GM21390 (cell line): ENCODE measurements around the gene WDFY1.
"Not testable (repeated sequence)": the region's sequence is repeated elsewhere in the genome, so short reads cannot be mapped to it uniquely, and the experiment has no call there.

Experiments used
- ATAC-seq: cut with Tn5 transposase; IDR thresholded peaks from one replicate; pipeline ENCODE4 v1.9.1; 2021; ENCODE audit not compliant: unreplicated experiment

Gene WDFY1

DNA sequence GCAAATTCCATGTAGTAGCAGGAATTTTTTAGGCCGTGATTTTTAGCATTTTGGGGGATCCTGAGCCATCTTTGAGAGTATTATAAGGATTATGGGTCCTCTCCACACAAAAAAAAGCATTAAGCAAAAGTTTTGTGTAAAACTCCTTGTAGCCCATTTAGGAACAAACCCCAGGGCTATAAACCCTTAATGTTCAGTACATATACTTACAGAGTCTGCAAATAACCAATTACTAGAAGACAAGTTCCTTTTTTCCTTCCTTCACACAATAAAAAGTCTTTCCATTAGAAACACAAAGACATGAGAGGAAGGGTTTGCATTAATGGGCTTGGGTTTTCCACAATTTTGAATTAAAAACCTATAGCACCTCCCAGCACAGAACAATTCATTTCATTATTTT lies 44.6 kb downstream of the WDFY1 start:
- no peak for ATAC-seq

- ATAC-seq: no peak
These were observed 45.1 kb downstream of the WDFY1 start for GRCh38 chr2:223900066-223900465.

- no peak for ATAC-seq
These were observed 47.3 kb downstream of the WDFY1 start for GRCh38 chr2:223897669-223898330.

- peak; percentile 67 for ATAC-seq
These were observed 48.3 kb downstream of the WDFY1 start for GRCh38 chr2:223896833-223897311.

DNA sequence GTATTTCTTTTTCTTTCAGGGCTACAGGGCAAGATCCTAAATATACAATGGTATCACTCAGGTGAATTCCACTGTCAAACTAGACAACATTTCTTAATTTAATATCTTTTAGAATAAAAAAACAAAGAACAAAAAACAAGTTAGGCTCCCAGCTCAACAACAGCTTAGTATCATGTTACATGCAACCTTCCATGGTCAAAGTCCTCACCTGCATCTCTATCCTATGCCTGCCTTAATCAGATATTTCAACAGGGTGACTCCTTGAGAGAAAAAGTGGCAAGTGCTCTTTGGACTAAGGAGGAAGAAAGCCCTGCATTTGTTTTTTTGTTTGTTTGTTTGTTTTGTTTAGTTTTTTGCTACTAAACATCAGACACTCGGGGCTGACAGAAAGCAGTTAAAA lies 50.2 kb downstream of the WDFY1 start:
- ATAC-seq: no peak

DNA sequence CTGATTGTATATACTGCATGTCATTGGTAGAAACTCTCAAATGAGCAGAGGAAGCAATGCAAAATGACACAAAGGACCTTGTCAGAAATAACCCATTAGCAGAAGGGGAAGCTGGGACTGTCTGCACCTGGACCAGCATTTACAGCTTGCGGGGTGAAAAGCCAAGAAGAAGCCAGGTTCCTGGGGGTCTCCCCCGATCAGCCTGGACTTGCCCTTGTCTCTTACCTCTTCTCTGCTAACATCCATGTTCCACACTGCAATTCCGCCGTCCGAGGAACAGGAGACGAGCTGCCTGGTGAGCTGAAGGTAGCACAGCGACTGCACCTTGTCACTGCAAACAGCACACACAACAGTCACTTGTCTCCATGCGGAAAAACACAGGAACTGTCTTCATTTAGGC lies 51.1 kb downstream of the WDFY1 start:
- no peak for ATAC-seq

- ATAC-seq: no peak
These were observed 54.4 kb downstream of the WDFY1 start for GRCh38 chr2:223890721-223891120.

DNA sequence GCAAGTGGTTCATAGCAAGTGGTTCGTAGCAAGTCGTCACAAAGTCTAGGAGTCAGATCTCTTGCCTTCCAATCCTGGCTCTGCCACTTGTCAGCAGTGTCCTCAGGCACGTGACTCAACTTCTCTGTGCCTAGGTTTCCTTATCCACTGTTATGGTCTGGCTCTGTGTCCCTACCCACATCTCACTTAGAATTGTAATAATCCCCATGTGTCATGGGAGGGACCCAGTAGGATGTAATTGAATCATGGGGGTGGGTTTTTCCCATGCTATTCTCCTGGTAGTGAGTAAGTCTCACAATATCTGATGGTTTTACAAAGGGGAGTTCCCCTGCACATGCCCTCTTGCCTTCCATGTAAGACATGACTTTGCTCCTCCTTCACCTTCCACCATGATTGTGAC lies 55.9 kb downstream of the WDFY1 start:
- no peak for ATAC-seq

- ATAC-seq: no peak
These were observed 56.9 kb downstream of the WDFY1 start for GRCh38 chr2:223888251-223888650.

GRCh38 chr2:223887127-223887526 lies 58.0 kb downstream of the WDFY1 start:
- no peak for ATAC-seq

GRCh38 chr2:223886726-223887125 lies 58.4 kb downstream of the WDFY1 start:
- no peak for ATAC-seq

- ATAC-seq: peak; percentile 93
These were observed 60.7 kb downstream of the WDFY1 start for GRCh38 chr2:223884399-223884798.

DNA sequence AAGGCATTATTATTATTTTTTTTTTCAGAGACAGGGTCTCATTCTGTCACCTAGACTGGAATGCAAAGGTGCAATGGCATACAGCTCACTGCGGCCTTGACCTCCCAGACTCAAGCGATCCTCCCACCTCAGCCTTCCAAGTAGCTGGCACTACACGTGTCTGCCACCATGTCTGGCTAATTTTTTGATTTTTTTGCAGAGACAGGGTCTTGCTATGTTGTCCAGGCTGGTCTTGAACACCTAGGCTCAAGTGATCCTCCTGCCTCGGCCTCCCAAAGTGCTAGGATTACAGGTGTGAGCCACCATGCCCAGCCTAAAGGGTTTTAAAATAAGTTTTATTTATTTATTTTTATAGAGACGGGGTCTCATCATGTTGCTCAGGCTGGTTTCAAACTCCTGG lies 62.4 kb downstream of the WDFY1 start:
- ATAC-seq: no peak

GRCh38 chr2:223880796-223881195 lies 64.3 kb downstream of the WDFY1 start:
- no peak for ATAC-seq

DNA sequence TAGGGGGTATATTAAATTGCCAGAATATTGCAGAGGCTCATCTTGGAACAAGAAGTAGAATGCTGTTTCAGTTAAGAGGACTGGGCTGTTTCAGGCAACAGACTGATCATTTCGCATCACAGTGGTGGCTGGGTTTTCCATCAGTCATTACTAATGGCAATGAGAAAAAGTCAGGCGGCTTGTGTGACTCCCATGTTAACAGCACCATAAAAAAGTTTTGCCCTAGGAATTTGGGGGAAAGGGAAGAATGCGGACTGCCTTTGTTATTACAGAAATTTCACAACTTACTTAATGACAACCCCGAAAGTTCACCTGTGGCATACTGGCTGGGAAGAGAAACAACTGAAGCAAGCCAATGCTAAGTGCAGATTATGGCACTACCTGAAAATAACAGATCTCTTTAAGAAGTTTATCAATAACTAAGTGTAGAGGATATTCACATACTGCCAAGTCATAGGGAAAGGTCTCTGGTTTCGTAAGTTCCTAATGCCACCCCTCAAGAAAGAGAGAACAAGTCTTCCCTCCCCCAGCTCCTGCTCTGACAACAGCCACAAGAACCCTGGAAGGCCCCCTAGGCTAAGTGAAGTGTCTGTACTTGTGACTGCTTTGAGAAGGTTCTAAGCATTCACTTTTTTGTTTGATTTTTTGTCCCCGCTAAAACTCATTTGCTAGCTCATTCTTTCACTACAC lies 67.3 kb downstream of the WDFY1 start:
- ATAC-seq: peak; percentile 59

- ATAC-seq: no peak
These were observed 71.5 kb downstream of the WDFY1 start for GRCh38 chr2:223873672-223874071.

DNA sequence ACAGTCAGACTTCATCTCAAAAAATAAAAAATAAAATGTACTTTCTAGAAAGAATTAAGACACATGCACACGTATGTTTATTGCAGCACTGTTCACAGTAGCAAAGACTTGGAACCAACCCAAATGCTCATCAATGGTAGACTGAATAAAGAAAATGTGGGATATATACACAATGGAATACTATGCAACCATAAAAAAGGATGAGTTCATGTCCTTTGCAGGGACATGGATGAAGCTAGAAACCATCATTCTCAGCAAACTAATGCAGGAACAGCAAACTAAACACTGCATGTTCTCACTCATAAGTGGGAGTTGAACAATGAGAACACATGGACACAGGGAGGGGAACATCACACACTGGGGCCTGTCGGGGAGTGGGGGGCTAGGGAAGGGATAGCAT lies 72.4 kb downstream of the WDFY1 start:
- ATAC-seq: not testable (repeated sequence)

DNA sequence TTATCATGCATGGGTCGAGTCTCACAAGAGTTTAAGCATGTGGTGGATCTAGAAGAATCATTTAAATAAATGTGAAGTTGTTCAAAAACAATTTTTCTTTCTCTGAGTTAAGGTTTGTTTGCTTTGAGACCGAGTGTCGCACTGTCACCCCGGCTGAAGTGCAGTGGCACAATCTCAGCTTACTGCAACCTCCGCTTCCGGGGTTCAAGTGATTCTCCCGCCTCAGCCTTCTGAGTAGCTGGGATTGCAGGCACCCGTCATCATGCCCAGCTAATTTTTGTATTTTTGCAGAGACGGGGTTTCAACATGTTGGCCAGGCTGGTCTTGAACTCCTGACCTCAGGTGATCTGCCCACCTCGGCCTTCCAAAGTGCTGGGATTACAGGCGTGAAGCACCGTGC lies 73.5 kb downstream of the WDFY1 start:
- ATAC-seq: not testable (repeated sequence)

GRCh38 chr2:223870840-223871611 lies 74.1 kb downstream of the WDFY1 start:
- ATAC-seq: no peak

DNA sequence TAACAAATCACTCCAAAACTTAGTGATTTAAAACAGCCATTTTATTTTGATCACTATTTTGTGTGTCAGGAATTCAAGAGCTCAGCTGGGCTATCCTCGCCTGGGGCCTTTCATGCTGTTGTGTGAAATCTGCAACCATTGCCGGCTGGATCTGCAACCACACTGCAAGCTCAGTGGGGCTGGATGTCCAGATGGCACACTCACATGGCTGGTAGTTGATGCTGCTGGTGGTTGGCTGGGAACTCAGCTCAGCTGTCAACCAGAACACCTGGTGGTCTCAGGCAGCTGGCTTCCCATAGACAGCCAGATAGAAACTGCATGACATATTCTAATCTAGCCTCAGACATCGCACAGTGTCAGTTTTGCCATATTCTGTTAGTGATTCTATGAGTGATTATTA lies 77.1 kb downstream of the WDFY1 start:
- peak; percentile 59 for ATAC-seq

DNA sequence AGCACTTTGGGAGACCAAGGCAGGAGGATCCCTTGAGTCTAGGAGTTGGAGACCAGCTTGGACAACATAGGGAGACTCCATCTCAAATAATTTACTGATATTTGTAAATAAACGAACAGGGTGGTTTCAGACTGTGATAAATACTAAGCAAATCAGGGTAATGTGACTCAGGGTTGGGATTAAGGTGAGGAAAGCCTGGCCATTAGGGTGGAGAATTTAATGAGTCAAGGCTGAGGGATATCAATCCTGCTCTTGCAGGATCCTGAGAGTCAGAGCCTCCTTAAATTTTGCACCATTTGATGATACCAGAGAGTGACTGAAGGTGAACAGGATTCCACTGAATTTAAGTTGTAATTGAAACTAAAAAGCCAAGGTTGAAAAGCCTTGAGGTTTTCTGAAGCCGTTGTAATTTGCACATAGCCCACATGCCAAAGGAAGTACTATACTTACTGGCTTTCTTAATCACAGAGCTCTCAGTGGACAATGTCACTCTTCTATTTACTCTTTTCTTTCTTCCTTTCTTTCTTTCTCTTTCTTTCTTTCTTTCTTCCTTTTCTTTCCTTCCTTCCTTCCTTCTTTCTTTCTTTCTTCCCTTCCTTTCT lies 79.1 kb downstream of the WDFY1 start:
- no peak for ATAC-seq
